Measurements from ENCODE around the gene CDC42BPG.

GRCh38 chr11:64823568-64824119 lies 20.8 kb downstream of the CDC42BPG start:
- TF ChIP-seq EZH2phosphoT487 (IDR thresholded peaks at IDR 0.05; ENCODE audit: borderline replicate concordance) (no peak), CTCF (conservative IDR thresholded peaks at IDR 0.05; ENCODE audit: low read length) (no peak)
